NCI-H2227 (cell line): Measurements from ENCODE around the gene KRT10.
"Not testable (repeated sequence)": the region's sequence is repeated elsewhere in the genome, so short reads cannot be mapped to it uniquely, and the experiment has no call there.

ENCODE experiments used
- DNase-seq: peaks from one replicate; lab custom pipeline; 2025; ENCODE audit not compliant: unreplicated experiment; lab: John Stamatoyannopoulos, UW

KRT10 gene

GRCh38 chr17:40833882-40834281 is 11.5 kb upstream of the KRT10 start:
- no peak for DNase-seq

- no peak for DNase-seq
Observed at GRCh38 chr17:40832840-40833239, 10.4 kb upstream of the KRT10 start.

GRCh38 chr17:40830085-40830776 is 7.8 kb upstream of the KRT10 start:
- no peak for DNase-seq

- no peak for DNase-seq
Observed at GRCh38 chr17:40828454-40829044, 6.1 kb upstream of the KRT10 start.

GRCh38 chr17:40827746-40828453 is 5.5 kb upstream of the KRT10 start:
- peak; percentile 46 for DNase-seq

GRCh38 chr17:40825599-40825998 is 3.2 kb upstream of the KRT10 start:
- no peak for DNase-seq

- DNase-seq = no peak
Observed at GRCh38 chr17:40824015-40824832, 1.8 kb upstream of the KRT10 start.

- no peak for DNase-seq
Observed at GRCh38 chr17:40821536-40821935, 878 bp downstream of the KRT10 start.

GRCh38 chr17:40820228-40820838 is 2.1 kb downstream of the KRT10 start:
- DNase-seq = no peak

- DNase-seq = peak; percentile 35
Observed at GRCh38 chr17:40819528-40820125, 2.8 kb downstream of the KRT10 start.

GRCh38 chr17:40818733-40819527 is 3.5 kb downstream of the KRT10 start:
- DNase-seq = peak; percentile 87

GRCh38 chr17:40818343-40818732 is 4.1 kb downstream of the KRT10 start:
- DNase-seq = no peak

GRCh38 chr17:40817103-40817682 is 5.2 kb downstream of the KRT10 start:
- no peak for DNase-seq

- DNase-seq = no peak
Observed at GRCh38 chr17:40816569-40816968, 5.8 kb downstream of the KRT10 start.

- no peak for DNase-seq
Observed at GRCh38 chr17:40815381-40815780, 7.0 kb downstream of the KRT10 start.

- not testable (repeated sequence) for DNase-seq
Observed at GRCh38 chr17:40814657-40815056, 7.8 kb downstream of the KRT10 start.

GRCh38 chr17:40813804-40814203 is 8.6 kb downstream of the KRT10 start:
- no peak for DNase-seq

GRCh38 chr17:40812639-40813038 is 9.8 kb downstream of the KRT10 start:
- DNase-seq = no peak

- no peak for DNase-seq
Observed at GRCh38 chr17:40810494-40810893, 11.9 kb downstream of the KRT10 start.
